Kidney epithelial cell (primary cell): Measurements from ENCODE around the gene GNAI3. TPM values are rescaled to one million over a fixed set of nuclear protein-coding genes. Genes with fewer than 3 reads are reported as not detected.

Experiments
- DNase-seq: peaks from one replicate; pipeline ENCODE4 v3.0.0-alpha.2; 2010; ENCODE audit warnings: low read depth
- H3K27me3 ChIP-seq: 2 replicates; pipeline ENCODE4 v1.6.0; 2011; ENCODE audit warnings: low read length; ENCODE audit not compliant: control insufficient read depth, insufficient read depth
- H3K36me3 ChIP-seq: 2 replicates; pipeline ENCODE4 v1.5.1; 2011; ENCODE audit warnings: low read length; ENCODE audit not compliant: control insufficient read depth, insufficient read depth
- H3K4me3 ChIP-seq: 2 replicates; pipeline ENCODE4 v1.5.1; 2011; ENCODE audit warnings: low read depth, mild to moderate bottlenecking, control low read depth, low read length
- total RNA-seq: library from RNA; depleted of rRNA; stranded (reverse); fragments of >200 nt; gene quantifications from 2 replicates; pipeline ENCODE4 v1.2.3, GENCODE V29; 2015
- TF ChIP-seq, protein P1 (sequence below): IDR thresholded peaks from 2 replicates; pipeline ENCODE4 v1.5.1; 2011; ENCODE audit warnings: mild to moderate bottlenecking, moderate library complexity, low read length, control low read depth, inconsistent platforms; ENCODE audit not compliant: insufficient read depth, poor library complexity, severe bottlenecking

GNAI3 gene
- total RNA-seq, 1 donor from 2014 or later: 11.9 TPM

GRCh38 chr1:109528712-109529111, 19.7 kb upstream of the GNAI3 start:
- TF ChIP-seq, protein P1, sequence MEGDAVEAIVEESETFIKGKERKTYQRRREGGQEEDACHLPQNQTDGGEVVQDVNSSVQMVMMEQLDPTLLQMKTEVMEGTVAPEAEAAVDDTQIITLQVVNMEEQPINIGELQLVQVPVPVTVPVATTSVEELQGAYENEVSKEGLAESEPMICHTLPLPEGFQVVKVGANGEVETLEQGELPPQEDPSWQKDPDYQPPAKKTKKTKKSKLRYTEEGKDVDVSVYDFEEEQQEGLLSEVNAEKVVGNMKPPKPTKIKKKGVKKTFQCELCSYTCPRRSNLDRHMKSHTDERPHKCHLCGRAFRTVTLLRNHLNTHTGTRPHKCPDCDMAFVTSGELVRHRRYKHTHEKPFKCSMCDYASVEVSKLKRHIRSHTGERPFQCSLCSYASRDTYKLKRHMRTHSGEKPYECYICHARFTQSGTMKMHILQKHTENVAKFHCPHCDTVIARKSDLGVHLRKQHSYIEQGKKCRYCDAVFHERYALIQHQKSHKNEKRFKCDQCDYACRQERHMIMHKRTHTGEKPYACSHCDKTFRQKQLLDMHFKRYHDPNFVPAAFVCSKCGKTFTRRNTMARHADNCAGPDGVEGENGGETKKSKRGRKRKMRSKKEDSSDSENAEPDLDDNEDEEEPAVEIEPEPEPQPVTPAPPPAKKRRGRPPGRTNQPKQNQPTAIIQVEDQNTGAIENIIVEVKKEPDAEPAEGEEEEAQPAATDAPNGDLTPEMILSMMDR: no peak
- no peaks in the 10 kb centered on the region for H3K36me3 ChIP-seq
- no peak for DNase-seq
- no peaks in the 10 kb centered on the region for H3K27me3 ChIP-seq
- H3K4me3 ChIP-seq: no peak overlapping the region

- H3K4me3 ChIP-seq: no peak overlapping the region
- H3K36me3 ChIP-seq: no peaks in the 10 kb centered on the region
- TF ChIP-seq, protein P1: no peak
- H3K27me3 ChIP-seq: no peaks in the 10 kb centered on the region
- no peak for DNase-seq
Observed at GRCh38 chr1:109529881-109530456, 18.4 kb upstream of the GNAI3 start.

GRCh38 chr1:109530457-109531087, 17.8 kb upstream of the GNAI3 start:
- TF ChIP-seq, protein P1: no peak
- no peak overlapping the region for H3K4me3 ChIP-seq
- no peaks in the 10 kb centered on the region for H3K36me3 ChIP-seq
- no peak for DNase-seq
- H3K27me3 ChIP-seq: no peaks in the 10 kb centered on the region

GRCh38 chr1:109531380-109531779, 17.0 kb upstream of the GNAI3 start:
- H3K4me3 ChIP-seq: no peak overlapping the region
- no peaks in the 10 kb centered on the region for H3K27me3 ChIP-seq
- DNase-seq: no peak
- H3K36me3 ChIP-seq: no peaks in the 10 kb centered on the region
- TF ChIP-seq, protein P1: no peak

DNA sequence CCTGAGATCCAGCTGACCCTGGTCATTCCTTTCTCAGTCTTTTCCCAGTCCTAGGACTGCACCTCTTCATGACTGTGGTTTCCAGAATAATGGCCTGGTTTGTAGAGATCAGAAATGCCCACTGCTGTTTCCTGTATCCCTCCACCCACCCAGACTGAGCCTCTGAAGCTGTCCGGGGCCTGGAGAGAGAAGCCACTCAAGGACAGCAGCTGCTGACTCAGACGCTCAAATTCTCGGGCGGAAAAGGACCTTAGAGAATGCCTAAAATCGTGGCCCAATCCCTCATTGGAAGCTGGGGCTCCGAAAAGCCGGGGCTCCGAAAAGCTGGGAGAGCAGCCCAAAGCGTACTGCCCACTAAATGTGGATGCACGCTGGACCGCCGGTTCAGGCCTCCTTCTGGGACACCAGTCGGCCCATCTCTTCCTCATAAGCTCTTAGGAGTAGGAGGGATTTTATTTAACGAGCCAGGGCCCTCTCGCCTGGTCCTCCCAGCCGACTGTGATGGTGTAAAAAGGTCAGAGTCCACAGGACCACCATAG, 16.5 kb upstream of the GNAI3 start:
- Histone ChIP-seq H3K4me3 (no peak overlapping the region), H3K36me3 (no peaks in the 10 kb centered on the region), H3K27me3 (no peaks in the 10 kb centered on the region)
- DNase-seq: no peak
- TF ChIP-seq, protein P1: no peak
